Right renal pelvis (tissue), 4 donors: ENCODE measurements around the gene CNTN5. TPM values are rescaled to one million over a fixed set of nuclear protein-coding genes. Genes with fewer than 3 reads are reported as not detected.

ENCODE experiments used
- DNase-seq, 4 donors: peaks; one replicate each; pipeline ENCODE4 v3.0.0-alpha.2; 2013; ENCODE audit warnings: low read depth in 4 of 4, low spot score in 3 of 4, missing footprints in 1 of 4
- polyA plus RNA-seq, 4 donors: library from polyadenylated mRNA; unstranded; fragments of 120-200 nt; gene quantifications; one replicate each; pipeline ENCODE4 v1.2.1, GENCODE V29; 2013; ENCODE audit not compliant: insufficient read length in 4 of 4

Gene CNTN5
- polyA plus RNA-seq, 4 donors: 15.7 to 23.2 (median 21.5) TPM

DNA sequence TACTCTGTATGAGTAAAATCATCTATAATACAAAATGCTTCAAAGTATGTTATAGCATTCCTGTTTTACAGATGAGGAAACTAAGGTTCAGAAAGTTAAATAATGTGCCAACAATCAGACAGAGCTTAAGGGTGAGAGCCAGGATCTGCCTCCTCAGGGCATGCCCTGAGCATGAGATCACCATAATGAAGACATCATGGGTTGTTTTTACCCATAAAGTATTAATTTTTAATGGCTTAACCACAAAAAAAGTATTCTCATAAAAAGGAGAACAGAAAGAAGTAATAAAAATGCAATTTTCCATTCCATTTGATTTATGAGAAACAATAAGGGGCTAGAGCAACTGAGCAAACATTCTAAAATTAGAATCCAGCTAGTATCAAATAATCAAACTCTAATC lies 1132.0 kb downstream of the CNTN5 start:
- no peak for DNase-seq

DNA sequence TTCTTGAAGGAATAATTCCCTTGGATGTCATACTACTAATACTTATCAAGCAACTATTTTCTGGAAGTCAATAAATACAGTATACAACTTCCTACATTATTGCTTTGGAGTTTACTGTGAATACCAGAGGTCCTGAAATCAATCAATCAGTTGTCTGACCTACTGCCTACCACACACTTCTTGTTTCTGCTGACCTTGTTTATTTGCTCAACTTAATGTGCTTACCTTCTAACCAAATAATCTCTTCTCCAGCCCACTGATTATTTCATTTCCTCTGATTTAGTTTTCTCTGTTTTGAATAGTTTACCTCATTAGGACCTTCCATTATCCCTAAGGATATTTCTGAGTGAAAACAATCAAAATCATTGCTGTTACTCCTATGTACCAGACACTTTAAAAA lies 1142.7 kb downstream of the CNTN5 start:
- no peak for DNase-seq

DNA sequence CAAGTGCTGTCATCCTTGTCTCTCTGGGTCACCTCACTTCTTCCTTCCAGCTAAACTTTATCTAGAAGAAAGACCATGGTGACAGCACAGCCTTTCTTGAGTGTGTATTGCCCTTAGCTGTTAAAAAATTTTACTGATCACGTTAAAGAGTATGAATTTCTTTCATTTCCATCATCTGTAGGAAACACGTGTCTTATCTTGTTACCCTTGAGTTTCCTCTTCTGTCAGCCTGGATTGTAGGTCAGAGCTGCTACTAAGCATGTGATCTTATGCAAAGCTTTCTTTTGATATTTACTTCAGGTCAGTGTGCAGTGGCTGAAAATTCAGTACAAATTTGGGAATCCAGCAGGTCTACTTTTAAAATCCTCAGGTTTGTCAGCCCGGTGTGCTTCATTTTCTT lies 1154.1 kb downstream of the CNTN5 start:
- no peak for DNase-seq

DNA sequence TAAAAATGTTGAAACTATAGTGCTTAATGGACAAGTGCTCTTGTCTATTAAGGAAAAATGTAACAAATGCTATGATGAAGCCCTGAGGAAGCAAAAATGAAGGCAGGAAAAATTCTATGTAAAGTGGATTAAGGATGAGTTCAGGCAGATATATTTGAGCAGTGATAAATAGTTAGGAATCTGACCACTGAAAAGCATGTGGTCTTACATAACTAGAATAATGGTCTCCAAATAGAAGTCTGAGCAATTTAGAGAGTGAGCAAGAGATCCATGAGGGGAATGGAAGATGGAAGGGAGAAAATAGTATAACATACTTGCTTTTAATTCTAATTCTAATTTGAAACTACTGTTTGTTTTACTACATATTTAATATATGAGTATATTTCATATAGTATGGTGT lies 1155.7 kb downstream of the CNTN5 start:
- DNase-seq: no peak

DNA sequence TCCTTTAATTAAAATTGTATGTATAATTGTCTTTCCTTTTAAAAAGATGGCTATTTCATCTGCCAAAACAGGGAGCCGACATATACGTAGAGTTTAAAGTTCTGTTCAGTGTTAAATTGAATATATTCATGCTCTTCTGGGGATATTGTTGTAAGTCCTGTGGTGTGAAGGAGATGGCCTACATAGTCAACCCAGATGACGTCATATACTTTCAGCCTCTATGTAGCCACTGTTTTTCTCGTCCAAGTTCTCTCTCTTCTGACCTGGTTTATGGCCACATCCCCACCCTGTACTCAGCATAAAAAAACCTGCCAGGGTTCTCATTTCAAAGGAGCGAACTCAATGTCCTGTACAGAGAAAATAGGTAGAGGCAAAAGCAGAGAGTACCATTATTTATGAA lies 1156.9 kb downstream of the CNTN5 start:
- no peak for DNase-seq

DNA sequence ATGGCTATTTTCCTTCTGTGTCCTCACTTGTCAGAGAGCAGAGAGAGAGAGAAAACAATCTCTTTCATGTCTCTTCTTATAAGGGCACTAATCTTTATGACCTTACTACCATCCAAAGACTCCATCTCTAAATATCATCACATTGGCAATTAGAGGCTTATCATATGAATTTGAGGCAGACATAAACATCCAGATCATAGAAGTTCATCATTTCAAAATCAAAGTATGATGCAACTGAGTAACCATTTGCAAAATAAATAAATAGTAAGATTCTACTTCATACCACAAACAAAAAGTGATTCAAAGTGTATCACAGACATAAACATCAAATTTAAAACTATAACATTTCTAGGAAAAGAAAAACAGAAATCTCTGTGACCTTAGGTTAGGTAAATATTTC lies 1161.6 kb downstream of the CNTN5 start:
- no peak for DNase-seq

DNA sequence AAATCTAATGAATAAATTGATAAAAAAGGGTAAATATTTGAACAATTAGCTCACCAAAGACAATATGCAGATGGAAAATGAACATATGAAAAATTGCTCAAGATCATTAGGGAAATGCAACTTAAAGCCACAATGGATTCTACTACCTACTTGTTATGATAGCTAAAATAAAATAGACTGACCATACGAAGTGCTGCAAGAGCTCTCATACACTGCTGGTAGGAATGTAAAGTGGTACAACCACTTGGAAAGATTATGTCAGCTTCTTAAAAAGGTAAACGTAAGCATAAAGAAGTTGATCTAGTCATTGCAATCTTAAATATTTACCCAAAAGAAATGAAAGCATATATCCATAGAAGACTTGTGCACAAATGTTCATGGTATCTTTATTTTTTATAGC lies 1162.2 kb downstream of the CNTN5 start:
- no peak for DNase-seq

DNA sequence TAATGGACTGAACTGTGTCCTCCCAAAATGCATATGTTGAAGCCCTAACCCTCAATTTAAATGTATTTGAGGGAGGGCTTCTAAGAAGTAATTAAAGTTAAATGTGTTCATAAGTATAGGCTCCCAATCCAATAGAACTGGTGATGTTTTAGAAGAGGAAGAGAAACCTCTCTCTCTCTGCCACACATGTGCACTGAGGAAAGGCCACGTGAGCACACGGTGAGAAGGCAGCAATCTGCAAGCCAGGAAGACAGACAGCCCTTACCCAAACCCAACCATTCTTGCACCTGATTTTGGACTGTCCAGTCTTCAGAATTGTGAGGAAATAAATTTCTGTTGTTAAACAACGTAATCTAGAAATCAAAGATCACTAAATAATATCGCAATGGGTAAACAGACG lies 1164.8 kb downstream of the CNTN5 start:
- DNase-seq: no peak

DNA sequence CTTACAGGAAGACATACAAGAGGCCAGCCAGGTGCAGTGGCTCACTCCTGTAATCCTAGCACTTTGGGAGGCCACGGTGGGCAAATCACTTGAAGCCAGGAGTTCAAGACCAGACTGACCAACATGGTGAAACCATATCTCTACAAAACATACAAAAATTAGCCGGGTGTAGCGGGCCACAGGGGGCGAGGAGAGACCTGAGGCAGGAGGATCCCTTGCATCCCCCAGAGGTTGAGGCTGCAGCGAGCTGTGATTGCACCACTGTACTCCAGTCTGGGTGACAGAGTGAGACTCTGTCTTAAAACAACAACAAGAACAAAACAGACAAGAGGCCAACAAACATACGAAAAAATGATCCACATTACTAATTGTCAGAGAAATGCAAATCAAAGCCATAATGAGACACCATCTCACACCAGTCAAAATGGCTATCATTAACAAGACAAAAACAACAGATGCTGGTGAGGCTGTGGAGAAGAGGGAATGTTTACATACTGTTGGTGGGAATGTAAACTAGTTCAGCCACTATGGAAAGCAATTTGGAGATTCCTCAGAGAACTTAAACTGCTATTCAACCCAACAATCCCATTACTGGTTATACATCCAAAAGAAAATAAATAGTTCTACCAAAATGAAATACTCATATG lies 1167.5 kb downstream of the CNTN5 start:
- DNase-seq: no peak

DNA sequence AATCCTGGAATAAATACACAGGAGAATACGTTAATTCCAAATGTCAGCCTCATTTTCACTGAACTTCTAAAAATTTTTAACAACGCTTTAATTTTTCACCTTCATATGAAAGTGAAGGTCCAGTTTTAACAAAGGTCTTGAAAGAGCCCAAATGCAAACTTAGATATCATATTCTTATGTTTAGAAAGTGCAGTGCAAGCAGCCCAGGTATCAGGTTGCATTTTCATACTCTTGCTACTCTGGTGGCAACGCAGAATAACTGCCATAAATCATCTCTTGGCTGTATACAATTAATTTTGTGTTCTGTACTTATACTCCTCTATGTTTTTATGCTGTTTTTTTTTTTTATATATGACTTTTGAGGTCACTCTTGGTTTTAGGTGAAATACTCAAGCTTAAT lies 1169.6 kb downstream of the CNTN5 start:
- no peak for DNase-seq

DNA sequence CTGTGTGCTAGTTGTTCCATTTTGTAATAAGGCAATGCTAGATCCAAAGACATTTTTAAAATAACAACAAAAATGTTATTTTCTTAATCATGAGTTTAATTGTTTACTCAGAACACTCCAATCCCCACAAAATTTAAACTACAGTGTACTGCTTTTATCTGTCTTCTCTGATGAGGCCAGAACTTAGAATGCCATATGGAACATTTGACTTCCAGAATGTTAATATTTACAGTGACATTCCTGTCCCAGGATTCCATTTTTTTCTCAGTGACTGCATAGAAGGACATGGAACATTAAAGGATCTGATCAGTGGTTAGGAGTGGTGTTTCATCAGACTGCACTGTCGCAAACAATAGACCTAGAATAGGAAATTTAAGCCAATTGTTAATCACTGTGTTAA lies 1171.4 kb downstream of the CNTN5 start:
- DNase-seq: no peak

DNA sequence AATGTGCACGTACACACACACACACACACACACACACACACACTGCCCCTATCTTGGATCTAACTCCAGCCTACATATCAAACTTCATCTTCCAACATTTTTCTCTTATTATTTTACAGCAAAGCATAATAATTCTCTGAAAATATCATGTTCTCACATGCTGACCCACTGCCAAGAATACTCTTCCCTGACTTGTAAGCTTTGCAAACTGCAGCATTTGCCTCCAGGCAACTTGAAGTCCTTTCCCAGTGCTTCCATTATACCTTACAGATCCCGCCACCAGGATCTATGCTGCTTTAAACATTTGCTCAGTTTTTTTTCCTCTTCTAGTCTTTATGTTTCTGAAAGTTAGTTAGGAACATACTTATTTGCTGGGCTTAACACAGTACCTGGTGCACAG lies 1183.0 kb downstream of the CNTN5 start:
- DNase-seq: no peak

DNA sequence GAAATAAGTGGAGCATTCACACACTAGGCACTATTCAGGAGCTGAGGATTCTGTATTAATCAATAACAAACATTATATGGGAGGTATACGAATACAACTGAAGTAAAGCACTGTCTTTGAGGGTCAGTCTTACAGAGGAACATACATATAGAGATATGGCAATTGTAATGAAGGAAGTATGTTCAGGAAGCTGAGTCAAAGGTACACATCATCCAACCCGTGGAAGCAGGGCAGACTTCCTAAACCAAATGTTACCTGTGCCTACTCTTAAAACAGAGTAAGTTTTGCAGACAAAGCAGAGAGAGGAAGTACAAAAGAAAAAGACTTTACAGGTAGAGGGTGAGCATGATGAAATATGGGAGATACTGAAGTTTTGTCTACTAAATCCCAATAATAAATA lies 1185.2 kb downstream of the CNTN5 start:
- no peak for DNase-seq

DNA sequence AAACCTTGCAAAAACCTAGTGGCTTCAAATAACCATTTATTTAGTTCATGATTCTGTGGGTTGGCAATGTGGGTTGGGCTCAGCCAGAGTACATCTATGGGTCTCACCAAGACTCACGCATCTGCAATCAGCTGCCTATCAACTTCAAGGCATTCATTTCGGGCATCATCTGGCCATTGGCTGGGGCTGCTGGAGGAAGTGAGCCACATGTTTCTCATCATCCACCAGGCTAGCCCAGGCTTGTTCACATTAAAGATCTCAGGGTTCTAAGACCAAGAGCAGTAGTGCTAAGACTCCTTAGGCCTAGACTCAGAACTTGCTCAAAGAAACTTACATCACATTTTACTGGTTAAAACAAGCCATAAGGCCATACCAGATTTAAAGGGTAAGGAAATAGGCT lies 1187.5 kb downstream of the CNTN5 start:
- DNase-seq: no peak

DNA sequence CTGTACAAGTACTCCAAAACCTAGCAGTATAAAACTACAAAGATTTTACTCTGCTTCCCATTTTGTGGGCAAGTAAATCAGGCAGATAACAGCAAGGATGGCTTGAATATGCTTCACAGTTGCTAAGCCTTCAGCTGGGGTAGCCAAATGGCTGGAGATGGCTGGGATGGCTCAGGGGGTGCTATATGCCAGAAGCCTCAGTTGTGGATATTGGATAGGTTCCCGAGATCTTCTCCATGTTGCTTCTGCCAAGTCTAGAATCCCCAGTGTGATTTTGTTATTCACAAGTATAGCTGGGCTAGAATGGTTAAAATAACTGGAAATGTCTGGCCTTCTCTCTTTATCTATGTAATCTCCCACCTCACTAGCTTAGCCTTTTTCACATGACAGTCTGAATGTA lies 1194.0 kb downstream of the CNTN5 start:
- no peak for DNase-seq

DNA sequence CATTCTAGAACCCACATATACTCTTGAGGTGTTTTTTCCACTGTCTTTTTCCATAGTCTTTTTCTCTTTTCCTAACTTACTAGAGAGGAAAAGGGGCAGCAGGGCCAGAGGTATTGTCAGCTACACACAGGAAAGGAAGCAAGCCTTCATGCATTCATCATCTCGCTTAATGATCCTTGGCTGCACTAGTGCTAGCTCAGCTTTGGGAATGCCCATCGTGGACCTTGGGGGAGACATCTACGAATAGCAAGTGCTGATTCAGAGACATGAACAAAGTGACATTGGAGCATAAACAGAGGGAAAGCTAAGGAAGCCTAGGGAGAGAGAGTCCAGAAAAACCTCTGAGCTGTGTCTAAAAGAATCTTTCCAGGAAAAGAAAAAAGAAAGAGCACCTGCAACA lies 1200.1 kb downstream of the CNTN5 start:
- peak in 1 of 4 donors; percentile 33 for DNase-seq

DNA sequence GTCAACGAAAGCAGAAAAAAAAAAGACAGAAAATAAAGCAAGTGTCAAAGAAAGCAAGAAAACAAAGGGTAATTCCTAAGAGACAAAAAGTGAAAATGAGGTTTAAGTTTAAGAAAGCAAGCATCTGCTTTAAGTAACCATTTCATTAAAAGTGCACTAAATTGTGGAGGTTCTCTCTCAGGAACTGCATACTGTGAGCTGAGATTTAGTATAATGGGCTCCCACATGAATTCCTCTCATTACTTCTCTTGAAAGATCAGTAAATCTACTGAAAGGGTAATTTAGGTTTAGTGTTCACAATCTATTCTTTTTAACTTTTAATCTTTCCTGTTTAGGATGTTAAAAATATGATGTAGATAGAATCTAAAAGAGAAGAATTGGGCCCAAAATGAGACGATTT lies 1201.0 kb downstream of the CNTN5 start:
- no peak for DNase-seq

DNA sequence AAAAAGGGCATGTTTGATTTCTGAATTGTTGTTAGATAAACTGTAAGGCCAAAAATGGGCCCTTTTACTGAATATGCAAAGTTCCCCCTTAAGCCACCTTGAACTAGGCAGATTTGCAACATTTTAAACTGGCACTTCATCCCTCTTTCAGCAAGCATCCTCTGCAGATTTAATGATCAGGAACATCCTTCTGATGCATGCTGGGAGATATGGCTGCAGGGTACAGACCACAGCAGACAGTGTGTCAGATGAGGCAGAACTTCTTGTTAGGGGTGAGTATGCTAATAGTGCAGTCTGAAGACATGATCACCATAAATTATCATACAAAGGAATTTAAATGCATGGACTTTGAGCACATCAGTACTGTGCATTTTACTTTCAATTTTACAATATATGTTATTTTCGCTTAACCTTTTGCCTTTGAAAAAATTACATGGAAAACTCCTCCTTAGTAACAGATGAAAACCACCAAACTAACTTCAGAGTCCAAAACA lies 1203.8 kb downstream of the CNTN5 start:
- DNase-seq: no peak

DNA sequence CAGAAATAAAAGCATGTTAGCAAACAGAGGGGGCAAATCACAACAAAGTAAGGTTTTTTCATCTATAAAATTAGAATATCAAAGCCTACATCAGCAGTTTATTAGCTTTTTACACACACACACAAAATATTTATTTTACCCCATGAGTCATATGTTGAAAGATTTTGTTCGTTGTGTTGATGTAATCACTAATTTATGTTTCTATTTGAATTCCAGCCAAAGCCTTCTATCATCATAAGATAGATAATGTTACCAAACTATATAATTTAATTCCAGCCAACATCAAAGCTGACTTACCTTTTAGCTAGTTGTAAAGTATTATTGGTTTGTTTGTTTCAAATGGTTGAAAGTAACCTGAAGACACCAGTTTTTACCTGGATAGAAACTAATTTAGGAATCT lies 1208.3 kb downstream of the CNTN5 start:
- no peak for DNase-seq

DNA sequence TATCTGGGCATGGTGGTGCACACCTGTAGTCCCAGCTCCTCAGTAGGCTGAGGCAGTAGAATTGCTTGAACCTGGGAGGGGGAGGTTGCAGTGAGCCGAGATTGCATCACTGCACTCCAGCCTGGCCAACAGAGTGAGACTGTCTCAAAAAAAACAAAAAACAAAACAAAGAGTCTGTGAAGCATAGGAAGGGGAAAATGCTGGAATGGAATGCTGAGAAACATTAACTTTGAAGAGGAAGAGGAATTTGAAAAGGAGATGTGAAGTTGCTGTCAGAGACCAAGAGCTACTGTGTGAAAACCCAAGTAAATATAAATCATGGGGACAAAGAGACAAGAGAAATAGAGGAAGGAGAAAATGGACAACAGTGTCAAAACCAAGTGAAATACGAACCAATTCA lies 1211.3 kb downstream of the CNTN5 start:
- no peak for DNase-seq

DNA sequence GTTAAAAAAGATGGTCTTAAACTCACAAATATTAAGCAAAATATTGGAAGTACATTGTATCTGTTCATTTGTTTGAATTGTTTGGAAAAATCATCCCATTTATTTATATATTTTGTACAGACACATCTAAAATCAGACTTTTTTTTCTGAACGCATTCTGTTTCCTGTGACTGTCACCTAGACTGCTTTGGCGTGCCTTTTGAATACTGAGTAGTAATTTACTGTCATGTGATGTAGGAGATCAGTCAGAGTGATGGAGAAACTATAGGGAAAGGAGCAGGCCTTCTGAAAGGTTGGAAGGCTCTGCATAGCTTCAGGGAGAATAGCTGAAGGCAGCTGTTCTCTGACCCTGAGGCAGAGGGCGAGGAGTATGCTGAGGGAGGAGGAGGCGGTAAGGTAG lies 1214.3 kb downstream of the CNTN5 start:
- no peak for DNase-seq

DNA sequence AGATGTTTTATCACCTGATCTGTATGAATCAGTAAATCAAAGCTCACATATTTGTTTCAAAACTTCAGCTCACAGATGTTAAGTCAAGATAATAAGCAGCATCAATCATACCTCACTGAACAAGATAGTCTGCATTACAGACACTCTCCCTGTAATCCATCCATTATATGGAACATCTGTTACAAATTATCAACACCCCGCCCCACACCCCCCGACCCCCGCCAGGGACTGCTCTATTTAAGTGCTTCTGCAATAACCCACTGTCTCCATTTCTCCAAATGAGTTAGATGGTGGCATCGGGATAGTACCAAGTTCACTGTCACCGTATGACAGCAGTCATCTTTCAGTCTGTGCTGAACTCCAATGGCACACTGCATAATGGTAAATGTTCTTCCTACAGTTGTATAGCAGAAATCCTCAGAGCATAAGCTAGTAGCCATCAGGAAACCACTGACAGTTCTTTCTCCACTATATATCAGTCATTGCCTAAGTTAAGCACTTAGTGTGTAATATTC lies 1219.3 kb downstream of the CNTN5 start:
- no peak for DNase-seq

DNA sequence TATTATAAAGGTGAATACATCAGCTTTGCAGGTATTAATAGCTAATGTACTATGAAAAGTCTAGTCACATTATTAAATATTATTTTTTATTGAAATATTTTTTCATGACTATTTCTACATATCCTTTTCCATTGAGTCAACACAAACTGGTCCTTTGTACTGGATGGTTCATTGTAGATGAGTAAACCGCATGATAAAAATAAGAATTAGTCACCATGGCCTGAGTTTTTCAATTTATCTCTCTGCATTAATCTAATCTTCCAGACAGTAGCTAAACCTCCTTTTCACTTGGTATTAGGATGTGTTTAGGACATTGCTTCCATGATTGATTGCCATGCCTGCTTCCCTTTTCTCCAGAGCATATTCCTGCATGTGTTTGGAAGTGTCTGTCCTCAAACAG lies 1227.0 kb downstream of the CNTN5 start:
- no peak for DNase-seq
